ENCODE results near the gene ASIC2. TPM values are rescaled to one million over a fixed set of nuclear protein-coding genes. Genes with fewer than 3 reads are reported as not detected.

Gene ASIC2
- total RNA-seq, 1 experiment from 2014 or later, result not detected

GRCh38 chr17:32980230-32980629, 312.9 kb downstream of the ASIC2 start:
- H3K36me3 ChIP-seq (ENCODE audit: control insufficient read depth, insufficient read depth, low read length), result no peaks in the 10 kb centered on the region
- Mint-ChIP-seq H3K4me3 (ENCODE audit: unreplicated experiment) (no peak overlapping the region), H3K9me3 (ENCODE audit: unreplicated experiment) (peaks cover 23% of the 10 kb centered on the region), H3K36me3 (ENCODE audit: insufficient read depth, unreplicated experiment) (no peaks in the 10 kb centered on the region), H3K27ac (ENCODE audit: unreplicated experiment) (no peak overlapping the region), H3K27me3 (ENCODE audit: insufficient read depth, unreplicated experiment) (no peaks in the 10 kb centered on the region), H3K4me1 (ENCODE audit: low read depth, unreplicated experiment) (no peaks in the 10 kb centered on the region)
- TF ChIP-seq CTCF (IDR thresholded peaks at IDR 0.05; ENCODE audit: insufficient read depth in 1 of 2, low read depth in 1 of 2, low read length in 1 of 2, severe bottlenecking in 1 of 2, unreplicated experiment in 1 of 2), result no peak
- no peaks in the 10 kb centered on the region for H3K27me3 ChIP-seq (replicated peaks; ENCODE audit: control insufficient read depth, insufficient read depth, low read length)
- POLR2A ChIA-PET, result no interaction called here
- H3K4me1 ChIP-seq, result no peaks in the 10 kb centered on the region
- intact Hi-C loops (cut with micrococcal nuclease; ENCODE audit: unreplicated experiment), result no loop called here
- DNase-seq, result no peak
- CTCF ChIA-PET, result no interaction called here
- no peak overlapping the region for H3K4me3 ChIP-seq (ENCODE audit: low read depth, low read length)
- no TSS peak for BruUV-seq (replicated peaks)
- peaks cover 30% of the 10 kb centered on the region for H3K9me3 ChIP-seq

DNA sequence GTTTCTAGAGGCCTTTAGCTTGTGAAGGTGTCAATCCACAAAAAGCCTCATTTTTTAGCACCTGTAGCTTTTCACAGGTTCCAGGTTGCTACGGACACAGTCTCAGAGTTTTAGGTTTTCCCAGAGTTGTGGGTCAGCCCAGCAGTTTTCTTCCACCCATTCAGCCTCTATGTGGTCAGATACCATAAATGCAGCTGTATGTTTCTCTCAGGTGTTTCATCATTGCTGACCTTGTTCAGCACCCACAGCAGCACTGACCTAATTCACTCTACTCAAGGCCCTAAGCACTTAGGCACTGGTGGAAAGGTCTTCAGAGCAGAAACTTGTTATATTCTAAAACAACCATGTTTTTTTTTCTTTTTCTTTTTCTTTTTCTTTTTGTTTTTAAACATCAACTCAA, 316.5 kb downstream of the ASIC2 start:
- TF ChIP-seq CTCF (IDR thresholded peaks at IDR 0.05; ENCODE audit: insufficient read depth in 1 of 2, low read depth in 1 of 2, low read length in 1 of 2, severe bottlenecking in 1 of 2, unreplicated experiment in 1 of 2), result no peak
- peaks cover 10% of the 10 kb centered on the region for H3K9me3 Mint-ChIP-seq (ENCODE audit: unreplicated experiment)
- POLR2A ChIA-PET, result no interaction called here

DNA sequence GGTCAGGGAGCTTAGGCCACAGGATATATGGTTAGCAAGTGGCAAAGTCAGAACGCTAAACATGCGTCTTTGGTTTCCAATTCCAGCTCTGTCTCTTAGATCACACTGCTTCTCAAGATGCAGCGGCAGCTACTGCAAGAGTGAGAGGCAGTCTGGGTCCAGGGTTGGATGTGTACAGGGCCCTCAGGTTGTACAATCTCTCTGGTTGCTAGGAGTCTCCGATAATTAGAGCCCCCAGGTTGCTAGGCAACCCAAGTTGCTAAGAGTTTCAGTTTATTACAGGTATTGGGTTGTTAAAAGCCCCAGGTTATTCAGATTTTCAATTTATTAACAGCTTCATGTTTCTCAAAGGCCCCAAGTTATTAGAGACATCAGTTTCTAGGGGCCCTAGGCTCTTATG, 317.0 kb downstream of the ASIC2 start:
- no peak for TF ChIP-seq CTCF (IDR thresholded peaks at IDR 0.05; ENCODE audit: insufficient read depth in 1 of 2, low read depth in 1 of 2, low read length in 1 of 2, severe bottlenecking in 1 of 2, unreplicated experiment in 1 of 2)
- CTCF ChIA-PET, result interaction anchor here (0.9 kb wide), 1 partner anchor 14 kb away, joined by 3 read pairs; no protein-coding TSS in a partner anchor
- Mint-ChIP-seq H3K27me3 (ENCODE audit: insufficient read depth, unreplicated experiment) (no peaks in the 10 kb centered on the region), H3K27ac (ENCODE audit: unreplicated experiment) (no peak overlapping the region), H3K4me3 (ENCODE audit: unreplicated experiment) (no peak overlapping the region), H3K4me1 (ENCODE audit: low read depth, unreplicated experiment) (peaks cover 6% of the 10 kb centered on the region), H3K36me3 (ENCODE audit: insufficient read depth, unreplicated experiment) (no peaks in the 10 kb centered on the region), H3K9me3 (ENCODE audit: unreplicated experiment) (peaks cover 10% of the 10 kb centered on the region)
- peaks cover 7% of the 10 kb centered on the region for H3K4me1 ChIP-seq
- no peaks in the 10 kb centered on the region for H3K36me3 ChIP-seq (ENCODE audit: control insufficient read depth, insufficient read depth, low read length)
- H3K4me3 ChIP-seq (ENCODE audit: low read depth, low read length), result no peak overlapping the region
- peaks cover 10% of the 10 kb centered on the region for H3K9me3 ChIP-seq
- no peak for DNase-seq
- no TSS peak for BruUV-seq (replicated peaks)
- intact Hi-C loops (cut with micrococcal nuclease; ENCODE audit: unreplicated experiment), result no loop called here
- POLR2A ChIA-PET, result no interaction called here
- no peaks in the 10 kb centered on the region for H3K27me3 ChIP-seq (replicated peaks; ENCODE audit: control insufficient read depth, insufficient read depth, low read length)

More for the DNA sequence above, 316.5 kb downstream of the ASIC2 start:
- intact Hi-C loops (cut with micrococcal nuclease; ENCODE audit: unreplicated experiment), result no loop called here
- Mint-ChIP-seq H3K27me3 (ENCODE audit: insufficient read depth, unreplicated experiment) (no peaks in the 10 kb centered on the region), H3K4me3 (ENCODE audit: unreplicated experiment) (no peak overlapping the region), H3K36me3 (ENCODE audit: insufficient read depth, unreplicated experiment) (no peaks in the 10 kb centered on the region), H3K27ac (ENCODE audit: unreplicated experiment) (no peak overlapping the region), H3K4me1 (ENCODE audit: low read depth, unreplicated experiment) (peaks cover 1% of the 10 kb centered on the region)
- H3K27me3 ChIP-seq (replicated peaks; ENCODE audit: control insufficient read depth, insufficient read depth, low read length), result no peaks in the 10 kb centered on the region
- CTCF ChIA-PET, result interaction anchor here (0.9 kb wide), 1 partner anchor 13 kb away, joined by 3 read pairs; no protein-coding TSS in a partner anchor
- peaks cover 15% of the 10 kb centered on the region for H3K9me3 ChIP-seq
- H3K4me3 ChIP-seq (ENCODE audit: low read depth, low read length), result no peak overlapping the region
- no TSS peak for BruUV-seq (replicated peaks)
- H3K4me1 ChIP-seq, result peaks cover 3% of the 10 kb centered on the region
- DNase-seq, result no peak
- no peaks in the 10 kb centered on the region for H3K36me3 ChIP-seq (ENCODE audit: control insufficient read depth, insufficient read depth, low read length)

Measured in Caco-2 (cell line).